ENCODE measurements around the gene CNKSR2.
"Not testable (repeated sequence)": the region's sequence is repeated elsewhere in the genome, so short reads cannot be mapped to it uniquely, and the experiment has no call there.

CNKSR2 gene

GRCh38 chrX:21529771-21530170 is 155.6 kb downstream of the CNKSR2 start:
- no peak overlapping the region for H3K4me3 ChIP-seq (ENCODE audit: low read depth, low read length)
- CTCF ChIA-PET, result no interaction called here
- no peak for TF ChIP-seq CTCF (IDR thresholded peaks at IDR 0.05; ENCODE audit: insufficient read depth, low read length, missing control alignments)
- no peak for DNase-seq (ENCODE audit: low read depth, low spot score)
- POLR2A ChIA-PET, result no interaction called here

GRCh38 chrX:21544642-21545041 is 170.4 kb downstream of the CNKSR2 start:
- CTCF ChIA-PET; POLR2A ChIA-PET; DNase-seq (ENCODE audit: low read depth, low spot score); H3K4me3 ChIP-seq (ENCODE audit: low read depth, low read length): not testable (repeated sequence)

- no peak for DNase-seq (ENCODE audit: low read depth, low spot score)
- no peak overlapping the region for H3K4me3 ChIP-seq (ENCODE audit: low read depth, low read length)
- TF ChIP-seq CTCF (IDR thresholded peaks at IDR 0.05; ENCODE audit: insufficient read depth, low read length, missing control alignments), result no peak
- ChIA-PET CTCF (no interaction called here), POLR2A (no interaction called here)
Observed at GRCh38 chrX:21559417-21559816, 185.2 kb downstream of the CNKSR2 start.

GRCh38 chrX:21565025-21565424 is 190.8 kb downstream of the CNKSR2 start:
- CTCF ChIA-PET, result no interaction called here

GRCh38 chrX:21574793-21575192 is 200.6 kb downstream of the CNKSR2 start:
- CTCF ChIA-PET, result no interaction called here
- POLR2A ChIA-PET, result no interaction called here
- TF ChIP-seq CTCF (IDR thresholded peaks at IDR 0.05; ENCODE audit: insufficient read depth, low read length, missing control alignments), result no peak
- no peak for DNase-seq (ENCODE audit: low read depth, low spot score)
- no peak overlapping the region for H3K4me3 ChIP-seq (ENCODE audit: low read depth, low read length)

More at GRCh38 chrX:21565025-21565424, 190.8 kb downstream of the CNKSR2 start:
- no peak for DNase-seq (ENCODE audit: low read depth, low spot score)
- H3K4me3 ChIP-seq (ENCODE audit: low read depth, low read length), result no peak overlapping the region
- POLR2A ChIA-PET, result no interaction called here
- TF ChIP-seq CTCF (IDR thresholded peaks at IDR 0.05; ENCODE audit: insufficient read depth, low read length, missing control alignments), result no peak

- POLR2A ChIA-PET, result no interaction called here
- CTCF ChIA-PET, result no interaction called here
- DNase-seq (ENCODE audit: low read depth, low spot score), result no peak
- TF ChIP-seq CTCF (IDR thresholded peaks at IDR 0.05; ENCODE audit: insufficient read depth, low read length, missing control alignments), result no peak
- no peak overlapping the region for H3K4me3 ChIP-seq (ENCODE audit: low read depth, low read length)
Observed at GRCh38 chrX:21581479-21581878, 207.3 kb downstream of the CNKSR2 start.

GRCh38 chrX:21586001-21586400 is 211.8 kb downstream of the CNKSR2 start:
- H3K4me3 ChIP-seq (ENCODE audit: low read depth, low read length), result no peak overlapping the region
- TF ChIP-seq CTCF (IDR thresholded peaks at IDR 0.05; ENCODE audit: insufficient read depth, low read length, missing control alignments), result no peak
- no peak for DNase-seq (ENCODE audit: low read depth, low spot score)
- CTCF ChIA-PET, result no interaction called here
- POLR2A ChIA-PET, result no interaction called here

Data from AG04449 (cell line).